A549 (cell line): ENCODE measurements around the gene MT1B.

Source experiments
- CTCF ChIP-seq: fragments of >200 bp; sonication (Bioruptor Twin); formaldehyde crosslinking; IDR thresholded peaks from 3 replicates; pipeline ENCODE4 v1.5.1; 2016
- ESRRA ChIP-seq: fragments of 150-350 bp; IDR thresholded peaks from 2 replicates; pipeline ENCODE4 v1.6.1; 2014; ENCODE audit warnings: mild to moderate bottlenecking, low read length, borderline replicate concordance
- POLR2A ChIP-seq: IDR thresholded peaks from 2 replicates; pipeline ENCODE4 v1.6.1; 2012; ENCODE audit warnings: mild to moderate bottlenecking, low read length
- RCOR1 ChIP-seq: fragments of 150-350 bp; IDR thresholded peaks from 2 replicates; pipeline ENCODE4 v1.6.1; 2014; ENCODE audit warnings: antibody characterized with exemption, low read length, low read depth
- REST ChIP-seq: fragments of 200-600 bp; sonication (generic); IDR thresholded peaks from 2 replicates; pipeline ENCODE4 v1.6.1; 2016; ENCODE audit warnings: antibody characterized with exemption, mild to moderate bottlenecking, moderate library complexity

- TF ChIP-seq RCOR1 (no peak), CTCF (0 out of 3 replicates have a peak, but pooled peaks have one; percentile 2), ESRRA (no peak), POLR2A (no peak), REST (no peak)
Measured at GRCh38 chr16:56643833-56644232, 7.9 kb upstream of the MT1B start.
